Erythroblast (primary cell): ENCODE measurements around the gene NIPBL.

Experiments used
- GATA1 ChIP-seq: IDR thresholded peaks from 2 replicates; pipeline ENCODE4 v1.6.1; 2011; ENCODE audit warnings: low read depth, mild to moderate bottlenecking, control low read depth, low read length, moderate library complexity
- POLR2A ChIP-seq: IDR thresholded peaks from 2 replicates; pipeline ENCODE4 v1.6.1; 2011; ENCODE audit warnings: mild to moderate bottlenecking, low read length

GRCh38 chr5:36899860-36900259 is 23.3 kb downstream of the NIPBL start:
- no peak for TF ChIP-seq POLR2A
- no peak for TF ChIP-seq GATA1
